ENCODE data around the gene KCNJ9.
"Not testable (repeated sequence)": the region's sequence is repeated elsewhere in the genome, so short reads cannot be mapped to it uniquely, and the experiment has no call there.

The KCNJ9 gene

DNA sequence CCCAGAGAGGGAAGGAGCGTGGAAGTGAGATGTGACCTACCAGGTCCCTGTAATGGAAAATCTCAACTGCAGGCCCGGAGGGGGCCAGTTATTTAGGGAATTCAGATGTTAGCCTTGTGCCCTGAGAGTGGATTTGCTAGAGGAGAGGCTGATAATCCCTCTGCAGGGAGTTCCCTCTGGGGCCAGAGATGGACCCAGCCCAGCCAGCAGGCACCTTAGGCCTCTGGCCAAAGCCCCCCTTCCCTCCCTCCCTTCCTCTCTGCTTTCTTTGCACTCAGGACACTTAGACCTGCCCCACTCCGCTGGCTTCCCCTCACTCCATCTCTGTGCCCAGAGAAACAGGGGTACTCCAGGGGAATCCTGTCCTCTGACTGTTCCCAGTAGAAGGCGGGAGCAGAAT is 32.7 kb downstream of the KCNJ9 start:
- DNase-seq (ENCODE audit: low spot score), result no peak
- H3K4me1 Mint-ChIP-seq (ENCODE audit: low read depth), result peaks cover under 1% of the 10 kb centered on the region
- no peak overlapping the region for H3K4me3 Mint-ChIP-seq
- H3K27me3 Mint-ChIP-seq (ENCODE audit: low read depth), result peaks cover 11% of the 10 kb centered on the region
- H3K27ac Mint-ChIP-seq, result no peak overlapping the region
- no peaks in the 10 kb centered on the region for H3K36me3 Mint-ChIP-seq (ENCODE audit: low read depth)
- no peaks in the 10 kb centered on the region for H3K9me3 Mint-ChIP-seq

DNA sequence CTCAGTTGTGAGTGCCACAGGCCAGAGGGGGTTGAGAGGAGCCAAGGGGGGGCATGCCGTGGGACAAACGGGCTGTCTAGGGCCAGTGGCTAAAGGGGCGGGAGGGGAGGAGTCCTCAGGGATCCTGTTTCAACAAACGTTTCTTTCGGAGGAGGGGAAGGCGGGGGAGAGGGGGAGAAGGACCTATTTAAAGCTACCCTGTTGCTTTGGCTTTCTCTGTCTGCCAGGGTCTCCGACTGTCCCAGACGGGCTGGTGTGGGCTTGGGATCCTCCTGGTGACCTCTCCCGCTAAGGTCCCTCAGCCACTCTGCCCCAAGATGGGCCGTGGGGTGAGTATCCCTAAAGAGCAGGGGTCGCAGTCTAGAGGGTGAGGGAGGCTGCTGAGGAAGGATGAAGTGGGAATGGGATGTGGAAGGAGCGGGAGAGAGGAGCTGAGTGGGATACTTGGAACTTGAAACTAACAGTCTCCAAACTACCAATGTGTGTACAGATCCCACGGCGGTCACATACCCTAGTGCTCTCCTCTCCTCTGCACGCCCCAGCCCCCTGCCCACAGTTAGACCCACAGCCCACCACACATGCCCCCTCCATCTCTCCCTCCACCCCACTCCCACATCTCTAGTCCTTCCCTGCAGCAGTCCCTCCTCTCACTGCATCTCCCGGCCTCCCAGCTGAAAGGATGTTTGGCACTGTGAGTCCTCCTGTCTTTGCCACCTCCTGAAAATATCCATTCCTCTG is 34.4 kb downstream of the KCNJ9 start, which contains the start of gene ATP1A2:
TSS of gene ATP1A2 (plus strand) at position 215 of the 738 bp plus-strand sequence. CDS start at position 318, 103 bp downstream.
- no peaks in the 10 kb centered on the region for H3K9me3 Mint-ChIP-seq
- peaks cover 7% of the 10 kb centered on the region for H3K27me3 Mint-ChIP-seq (ENCODE audit: low read depth)
- H3K36me3 Mint-ChIP-seq (ENCODE audit: low read depth), result no peaks in the 10 kb centered on the region
- no peaks in the 10 kb centered on the region for H3K4me1 Mint-ChIP-seq (ENCODE audit: low read depth)
- no peak within 1 kb of the TSS for H3K27ac Mint-ChIP-seq
- no peak for DNase-seq (ENCODE audit: low spot score)
- no peak within 1 kb of the TSS for H3K4me3 Mint-ChIP-seq

DNA sequence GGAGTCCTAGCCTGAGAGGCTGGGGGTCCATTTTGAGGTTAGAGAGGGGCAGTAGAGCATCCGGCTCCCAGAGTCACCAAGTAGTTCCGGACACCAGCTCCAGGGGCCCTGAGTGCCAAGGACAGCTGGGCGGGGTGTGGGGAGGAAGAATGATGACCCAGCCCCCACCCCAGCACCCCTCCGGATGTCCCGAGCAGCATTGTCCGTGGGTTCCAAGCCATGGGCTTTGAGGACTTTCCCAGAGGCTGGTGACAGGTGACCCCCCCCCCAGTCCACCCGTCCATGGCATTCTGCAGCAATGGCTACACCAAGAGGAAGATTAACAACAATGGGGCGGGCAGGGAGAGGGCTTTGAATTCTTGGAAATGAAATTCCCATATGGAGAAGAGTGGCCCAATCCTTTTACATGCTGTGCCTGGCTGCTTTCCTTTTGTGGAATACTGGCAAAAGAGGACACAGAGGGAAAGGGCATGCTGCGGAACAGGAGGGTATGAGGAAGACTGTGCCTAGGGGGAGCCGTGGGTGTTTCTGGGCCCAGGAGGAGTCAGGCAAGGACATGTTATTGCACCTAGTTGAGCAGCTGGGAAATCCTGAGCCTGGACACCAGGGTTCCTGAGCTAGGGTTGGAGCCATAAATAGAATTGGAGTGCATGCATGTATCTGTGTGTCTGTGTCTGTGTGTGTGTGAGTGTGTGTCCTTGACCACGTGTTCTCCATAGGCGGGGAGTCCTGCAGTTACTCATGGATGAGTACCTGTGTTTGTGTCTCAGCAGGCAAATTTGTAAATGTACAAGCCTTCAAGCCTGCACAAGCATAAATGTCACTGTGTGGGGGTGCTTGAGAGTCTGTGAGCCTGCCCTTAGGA is 35.2 kb downstream of the KCNJ9 start:
- Mint-ChIP-seq H3K27ac (no peak overlapping the region), H3K4me1 (ENCODE audit: low read depth) (no peaks in the 10 kb centered on the region), H3K9me3 (no peaks in the 10 kb centered on the region), H3K36me3 (ENCODE audit: low read depth) (no peaks in the 10 kb centered on the region), H3K4me3 (no peak overlapping the region), H3K27me3 (ENCODE audit: low read depth) (peaks cover 9% of the 10 kb centered on the region)
- no peak for DNase-seq (ENCODE audit: low spot score)

DNA sequence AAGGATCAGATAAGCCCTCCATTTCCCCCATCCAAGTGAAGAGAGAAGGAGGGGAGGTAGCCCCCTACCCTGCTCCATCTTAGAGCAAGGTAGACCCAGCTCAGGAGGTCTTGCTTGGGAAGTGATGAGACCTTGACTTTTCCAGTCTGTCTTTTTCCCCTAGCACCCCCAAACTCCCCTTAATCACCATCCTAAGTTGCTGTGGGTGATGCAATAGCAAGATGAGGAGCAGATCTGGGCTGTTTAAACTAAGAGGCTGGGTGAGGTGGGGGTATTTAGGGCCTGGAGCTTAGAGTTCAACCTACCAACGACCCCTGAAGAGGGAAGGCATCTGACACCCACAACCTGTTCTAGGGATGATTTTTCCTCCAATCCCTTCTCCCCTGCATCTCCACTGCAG is 36.0 kb downstream of the KCNJ9 start:
- Mint-ChIP-seq H3K9me3 (no peaks in the 10 kb centered on the region), H3K27me3 (ENCODE audit: low read depth) (peaks cover 11% of the 10 kb centered on the region), H3K4me3 (no peak overlapping the region)

DNA sequence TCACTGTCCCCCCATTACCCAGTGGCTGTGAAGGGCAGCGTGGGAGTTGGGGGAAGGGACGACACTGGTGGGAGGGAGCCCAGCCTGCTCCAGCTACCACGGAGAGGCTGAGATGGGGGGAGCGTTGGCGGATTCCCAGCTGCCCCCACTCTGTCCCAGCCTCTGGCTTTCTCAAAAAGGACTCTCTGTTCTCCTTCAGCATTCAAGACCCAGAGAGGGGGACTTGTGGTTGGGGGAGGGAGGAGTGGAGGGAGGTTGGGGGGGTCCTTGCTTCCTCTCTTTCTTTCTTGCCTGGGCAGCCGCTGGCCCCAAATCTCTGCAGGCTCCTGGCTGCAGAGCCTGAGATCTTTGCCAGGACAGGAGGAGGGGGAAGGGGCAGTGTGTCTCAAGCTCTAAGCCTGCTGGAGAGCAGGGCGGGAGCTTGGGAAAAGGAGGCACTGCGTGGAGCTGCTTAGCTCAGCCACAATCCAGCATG is 36.4 kb downstream of the KCNJ9 start:
- no peak overlapping the region for H3K27ac Mint-ChIP-seq
- no peaks in the 10 kb centered on the region for H3K9me3 Mint-ChIP-seq
- H3K4me1 Mint-ChIP-seq (ENCODE audit: low read depth), result no peaks in the 10 kb centered on the region
- no peaks in the 10 kb centered on the region for H3K36me3 Mint-ChIP-seq (ENCODE audit: low read depth)
- DNase-seq (ENCODE audit: low spot score), result no peak
- no peak overlapping the region for H3K4me3 Mint-ChIP-seq
- H3K27me3 Mint-ChIP-seq (ENCODE audit: low read depth), result peaks cover 11% of the 10 kb centered on the region

More for the DNA sequence above, 36.0 kb downstream of the KCNJ9 start:
- no peaks in the 10 kb centered on the region for H3K36me3 Mint-ChIP-seq (ENCODE audit: low read depth)
- no peak for DNase-seq (ENCODE audit: low spot score)
- no peaks in the 10 kb centered on the region for H3K4me1 Mint-ChIP-seq (ENCODE audit: low read depth)
- no peak overlapping the region for H3K27ac Mint-ChIP-seq

DNA sequence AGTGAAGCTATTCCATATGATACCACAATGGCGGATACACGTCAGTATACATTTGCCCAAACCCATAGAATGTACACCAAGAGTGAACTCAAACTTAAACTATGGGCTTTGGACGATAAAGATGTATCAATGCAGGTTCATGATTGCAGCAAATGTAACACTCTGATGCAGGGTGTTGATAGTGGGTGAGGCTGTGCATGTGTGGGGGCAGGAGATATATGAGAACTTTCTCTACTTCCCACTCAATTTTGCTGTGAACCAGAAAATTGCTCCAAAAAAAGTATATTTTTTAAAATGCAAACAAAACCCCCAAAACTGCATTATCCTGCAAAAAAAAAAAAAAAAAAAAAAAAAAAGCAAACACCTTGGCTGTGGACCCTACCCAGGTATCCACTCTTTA is 37.6 kb downstream of the KCNJ9 start:
- Mint-ChIP-seq H3K27ac (no peak overlapping the region), H3K36me3 (ENCODE audit: low read depth) (no peaks in the 10 kb centered on the region), H3K4me3 (no peak overlapping the region), H3K9me3 (no peaks in the 10 kb centered on the region), H3K4me1 (ENCODE audit: low read depth) (no peaks in the 10 kb centered on the region), H3K27me3 (ENCODE audit: low read depth) (peaks cover 11% of the 10 kb centered on the region)
- DNase-seq (ENCODE audit: low spot score), result no peak

DNA sequence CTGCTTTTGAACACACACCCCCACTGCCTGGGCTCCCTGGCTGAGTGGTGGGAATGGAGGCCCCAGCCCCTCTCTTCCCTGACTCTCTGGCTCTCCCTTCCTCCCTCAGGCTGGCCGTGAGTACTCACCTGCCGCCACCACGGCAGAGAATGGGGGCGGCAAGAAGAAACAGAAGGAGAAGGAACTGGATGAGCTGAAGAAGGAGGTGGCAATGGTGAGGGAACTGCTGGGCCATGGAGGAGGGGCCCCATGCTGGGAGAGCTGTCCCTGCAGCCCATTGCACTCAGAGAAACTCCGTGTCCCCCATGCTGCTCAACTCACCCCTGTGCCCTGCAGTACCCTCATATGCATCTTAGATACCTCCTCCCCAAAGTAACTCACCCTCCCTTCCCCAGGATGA is 39.5 kb downstream of the KCNJ9 start:
- no peak for DNase-seq (ENCODE audit: low spot score)
- Mint-ChIP-seq H3K4me1 (ENCODE audit: low read depth) (no peaks in the 10 kb centered on the region), H3K36me3 (ENCODE audit: low read depth) (no peaks in the 10 kb centered on the region), H3K4me3 (no peak overlapping the region), H3K9me3 (no peaks in the 10 kb centered on the region), H3K27me3 (ENCODE audit: low read depth) (peaks cover 11% of the 10 kb centered on the region), H3K27ac (no peak overlapping the region)

DNA sequence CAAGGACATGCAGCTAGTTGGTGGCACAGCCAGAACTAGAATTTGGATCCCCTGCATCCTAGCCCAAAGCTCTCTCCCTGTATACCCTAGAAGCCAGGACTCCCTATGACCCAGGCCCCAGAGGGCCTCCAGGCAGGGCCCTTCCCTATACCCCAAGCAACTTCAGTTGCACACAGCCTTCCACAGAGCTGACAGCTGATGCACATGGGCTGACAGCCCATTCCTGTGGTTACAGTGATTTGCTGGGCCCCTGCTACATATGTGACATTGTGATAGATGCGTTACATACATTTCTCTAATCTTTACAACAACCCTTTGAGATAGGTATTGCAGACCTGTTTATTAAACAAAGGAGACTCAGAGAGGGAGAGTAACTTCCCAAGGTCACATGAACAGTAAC is 40.0 kb downstream of the KCNJ9 start:
- no peak for DNase-seq (ENCODE audit: low spot score)
- H3K9me3 Mint-ChIP-seq, result no peaks in the 10 kb centered on the region
- peaks cover 11% of the 10 kb centered on the region for H3K27me3 Mint-ChIP-seq (ENCODE audit: low read depth)
- no peaks in the 10 kb centered on the region for H3K4me1 Mint-ChIP-seq (ENCODE audit: low read depth)
- H3K36me3 Mint-ChIP-seq (ENCODE audit: low read depth), result no peaks in the 10 kb centered on the region
- H3K27ac Mint-ChIP-seq, result no peak overlapping the region
- H3K4me3 Mint-ChIP-seq, result no peak overlapping the region

DNA sequence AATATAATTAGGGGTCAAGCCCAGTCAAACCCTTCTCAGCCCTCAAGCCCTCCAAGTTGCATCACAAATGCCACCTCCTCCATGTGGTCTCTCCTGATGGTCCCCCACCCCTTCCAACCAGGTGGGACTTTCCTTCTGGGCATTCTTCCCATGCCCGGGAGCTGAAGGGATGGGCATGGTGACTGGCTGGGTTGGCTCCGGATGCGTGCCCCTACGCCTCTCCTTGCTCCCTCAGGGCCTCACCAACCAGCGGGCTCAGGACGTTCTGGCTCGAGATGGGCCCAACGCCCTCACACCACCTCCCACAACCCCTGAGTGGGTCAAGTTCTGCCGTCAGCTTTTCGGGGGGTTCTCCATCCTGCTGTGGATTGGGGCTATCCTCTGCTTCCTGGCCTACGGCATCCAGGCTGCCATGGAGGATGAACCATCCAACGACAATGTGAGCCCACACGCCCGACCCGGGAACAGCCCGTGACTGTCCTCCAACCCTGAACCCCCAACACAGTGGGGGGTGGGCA is 41.7 kb downstream of the KCNJ9 start:
- H3K36me3 Mint-ChIP-seq (ENCODE audit: low read depth), result no peaks in the 10 kb centered on the region
- H3K27me3 Mint-ChIP-seq (ENCODE audit: low read depth), result peaks cover 7% of the 10 kb centered on the region
- H3K27ac Mint-ChIP-seq, result no peak overlapping the region
- H3K4me1 Mint-ChIP-seq (ENCODE audit: low read depth), result no peaks in the 10 kb centered on the region
- no peak for DNase-seq (ENCODE audit: low spot score)
- no peak overlapping the region for H3K4me3 Mint-ChIP-seq
- no peaks in the 10 kb centered on the region for H3K9me3 Mint-ChIP-seq

DNA sequence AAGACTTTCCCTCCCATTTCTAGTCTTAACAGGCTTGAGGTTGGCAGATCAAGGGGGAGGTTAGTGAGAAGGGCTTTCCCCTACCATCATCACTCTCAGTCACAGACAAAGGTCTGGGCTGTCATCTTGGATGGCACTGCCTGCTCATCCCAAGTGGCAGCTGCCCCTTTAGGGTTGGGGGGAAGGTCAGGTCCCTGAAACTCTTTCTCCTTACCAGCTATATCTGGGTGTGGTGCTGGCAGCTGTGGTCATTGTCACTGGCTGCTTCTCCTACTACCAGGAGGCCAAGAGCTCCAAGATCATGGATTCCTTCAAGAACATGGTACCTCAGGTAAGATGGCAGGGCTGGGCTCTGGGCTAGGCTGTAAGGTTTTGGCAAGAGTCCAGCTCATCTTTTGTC is 42.4 kb downstream of the KCNJ9 start:
- no peak for DNase-seq (ENCODE audit: low spot score)
- no peaks in the 10 kb centered on the region for H3K4me1 Mint-ChIP-seq (ENCODE audit: low read depth)
- H3K36me3 Mint-ChIP-seq (ENCODE audit: low read depth), result no peaks in the 10 kb centered on the region

DNA sequence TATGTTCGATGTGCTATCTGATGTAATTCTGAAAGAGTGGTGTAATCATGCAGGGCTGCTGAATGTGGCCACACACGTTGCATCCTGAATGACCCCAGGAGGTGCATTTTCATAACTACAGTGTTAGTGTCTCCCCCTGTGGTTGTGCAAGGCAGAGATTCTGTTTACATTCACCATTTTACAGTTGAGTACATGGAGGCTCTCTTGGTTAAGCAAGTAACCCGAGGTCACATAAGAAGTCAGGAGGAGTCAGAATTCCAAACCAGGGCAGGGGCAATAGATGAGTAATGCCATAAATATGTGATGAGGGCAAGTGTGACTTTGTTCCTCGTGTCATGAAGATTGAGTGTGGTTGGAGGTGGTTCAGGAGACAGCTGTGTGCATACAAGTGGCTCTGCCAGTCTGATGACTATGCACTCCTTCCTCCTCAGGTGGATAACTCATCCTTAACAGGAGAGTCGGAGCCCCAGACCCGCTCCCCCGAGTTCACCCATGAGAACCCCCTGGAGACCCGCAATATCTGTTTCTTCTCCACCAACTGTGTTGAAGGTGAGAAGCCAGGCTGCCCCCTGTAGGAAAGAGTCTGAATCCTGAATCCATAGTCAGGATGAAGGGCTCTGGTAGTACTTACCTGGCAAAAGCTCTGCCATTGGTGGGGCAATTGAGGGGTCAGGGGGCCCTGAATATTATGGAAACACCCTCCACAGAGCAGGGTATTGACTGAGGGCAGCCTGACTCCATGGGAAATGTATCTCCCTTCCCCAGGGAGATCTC is 43.6 kb downstream of the KCNJ9 start:
- no peaks in the 10 kb centered on the region for H3K4me1 Mint-ChIP-seq (ENCODE audit: low read depth)
- H3K27ac Mint-ChIP-seq, result no peak overlapping the region
- no peaks in the 10 kb centered on the region for H3K9me3 Mint-ChIP-seq
- H3K36me3 Mint-ChIP-seq (ENCODE audit: low read depth), result no peaks in the 10 kb centered on the region
- H3K27me3 Mint-ChIP-seq (ENCODE audit: low read depth), result peaks cover 4% of the 10 kb centered on the region
- no peak overlapping the region for H3K4me3 Mint-ChIP-seq
- DNase-seq (ENCODE audit: low spot score), result no peak

More for the DNA sequence above, 42.4 kb downstream of the KCNJ9 start:
- Mint-ChIP-seq H3K27me3 (ENCODE audit: low read depth) (peaks cover 4% of the 10 kb centered on the region), H3K27ac (no peak overlapping the region), H3K4me3 (no peak overlapping the region), H3K9me3 (no peaks in the 10 kb centered on the region)

DNA sequence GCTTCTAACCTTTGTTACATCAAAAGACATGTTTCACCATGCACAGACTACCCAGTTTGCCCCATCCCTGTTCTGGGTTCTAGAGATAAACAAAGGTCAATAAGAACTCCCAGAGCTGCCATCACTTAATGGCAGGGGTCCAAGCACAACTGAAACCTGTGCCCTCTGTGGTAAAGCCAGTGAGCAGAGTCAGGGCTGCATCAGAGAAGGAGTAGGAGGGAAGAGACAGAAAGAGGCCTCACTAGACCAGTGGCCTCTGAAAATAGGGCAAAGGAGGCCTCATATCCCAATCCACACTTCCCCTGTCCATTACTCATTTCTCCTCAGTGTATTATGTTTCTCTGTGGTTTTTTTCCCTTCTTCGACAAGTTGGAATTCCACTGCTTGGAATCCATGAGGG is 44.4 kb downstream of the KCNJ9 start:
- Mint-ChIP-seq H3K9me3 (no peaks in the 10 kb centered on the region), H3K36me3 (ENCODE audit: low read depth) (no peaks in the 10 kb centered on the region), H3K27me3 (ENCODE audit: low read depth) (peaks cover 4% of the 10 kb centered on the region), H3K4me3 (no peak overlapping the region), H3K27ac (no peak overlapping the region), H3K4me1 (ENCODE audit: low read depth) (no peaks in the 10 kb centered on the region)
- DNase-seq (ENCODE audit: low spot score), result no peak

DNA sequence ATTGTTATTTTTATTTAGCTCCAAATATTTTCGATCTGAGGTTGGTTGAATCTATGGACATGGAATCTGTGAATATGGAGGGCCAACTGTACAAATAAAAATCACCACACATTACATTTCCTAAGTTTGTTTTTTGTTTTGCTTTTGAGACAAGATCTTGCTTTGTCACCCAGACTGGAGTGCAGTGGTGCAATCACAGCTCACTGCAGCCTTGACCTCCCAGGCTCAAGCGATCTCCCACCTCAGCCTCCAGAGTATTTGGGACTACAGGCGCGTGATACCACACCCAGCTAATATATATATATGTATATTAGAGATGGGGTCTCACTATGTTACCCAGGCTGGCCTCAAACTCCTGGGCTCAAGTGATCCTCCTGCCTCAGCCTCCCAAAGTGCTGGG is 45.0 kb downstream of the KCNJ9 start:
- H3K36me3 Mint-ChIP-seq (ENCODE audit: low read depth); H3K4me1 Mint-ChIP-seq (ENCODE audit: low read depth); DNase-seq (ENCODE audit: low spot score); H3K27ac Mint-ChIP-seq; H3K27me3 Mint-ChIP-seq (ENCODE audit: low read depth); H3K9me3 Mint-ChIP-seq; H3K4me3 Mint-ChIP-seq: not testable (repeated sequence)

All from T-helper 2 cell treated with Interferon-gamma antibody and Interleukin-4, amounts not matched to agents 5 μg/mL and 100 μg/mL, for 36 hours (primary cell).